NCI-H524 treated with DMSO at 0.1 percent for 48 hours (cell line): ENCODE data around the gene PPIL6.
A peak's percentile ranks its signal among the peaks of the same experiment; 100 is the strongest.

ENCODE experiments used
- DNase-seq: peaks from one replicate; lab custom pipeline; 2025; lab: John Stamatoyannopoulos, UW

Gene PPIL6

GRCh38 chr6:109440331-109441068 is at the start of gene PPIL6, which contains the start of gene SMPD2:
Gene PPIL6 (minus strand): TSS chr6:109440628. CDS start chr6:109440590, 38 bp downstream.
Gene SMPD2 (plus strand): TSS chr6:109440724. CDS start chr6:109441122, 398 bp downstream.
- peak; percentile 17 for DNase-seq

GRCh38 chr6:109488001-109488400 is 47.6 kb upstream of the PPIL6 start:
- peak; percentile 67 for DNase-seq

- no peak for DNase-seq
These were observed 45.6 kb upstream of the PPIL6 start for GRCh38 chr6:109486068-109486467.

GRCh38 chr6:109485266-109485935 is 45.0 kb upstream of the PPIL6 start:
- no peak for DNase-seq

GRCh38 chr6:109484122-109484521 is 43.7 kb upstream of the PPIL6 start:
- no peak for DNase-seq

GRCh38 chr6:109483735-109484057 is 43.3 kb upstream of the PPIL6 start:
- DNase-seq, result no peak

GRCh38 chr6:109482905-109483734 is 42.7 kb upstream of the PPIL6 start, which contains the start of gene ZBTB24:
Gene ZBTB24 (minus strand): TSS chr6:109483219. CDS start chr6:109482026, 1,193 bp downstream.
- DNase-seq, result peak; percentile 39

- DNase-seq, result no peak
These were observed 40.6 kb upstream of the PPIL6 start for GRCh38 chr6:109480993-109481480.

- DNase-seq, result no peak
These were observed 38.6 kb upstream of the PPIL6 start for GRCh38 chr6:109478841-109479624.

- no peak for DNase-seq
These were observed 37.9 kb upstream of the PPIL6 start for GRCh38 chr6:109478222-109478805.

- no peak for DNase-seq
These were observed 37.3 kb upstream of the PPIL6 start for GRCh38 chr6:109477725-109478124.

- DNase-seq, result no peak
These were observed 36.8 kb upstream of the PPIL6 start for GRCh38 chr6:109477184-109477583.

- DNase-seq, result no peak
These were observed 35.2 kb upstream of the PPIL6 start for GRCh38 chr6:109475625-109476024.

- no peak for DNase-seq
These were observed 34.6 kb upstream of the PPIL6 start for GRCh38 chr6:109474995-109475394.

GRCh38 chr6:109473120-109473519 is 32.7 kb upstream of the PPIL6 start:
- DNase-seq, result no peak

- no peak for DNase-seq
These were observed 31.9 kb upstream of the PPIL6 start for GRCh38 chr6:109472132-109472995.

- DNase-seq, result no peak
These were observed 30.8 kb upstream of the PPIL6 start for GRCh38 chr6:109471105-109471810.

- no peak for DNase-seq
These were observed 29.3 kb upstream of the PPIL6 start for GRCh38 chr6:109469591-109470189.

- DNase-seq, result no peak
These were observed 27.3 kb upstream of the PPIL6 start for GRCh38 chr6:109467696-109468095.
